ENCODE data around the gene GLB1L2. TPM values are rescaled to one million over a fixed set of nuclear protein-coding genes. Genes with fewer than 3 reads are reported as not detected.

The GLB1L2 gene
- total RNA-seq, 1 experiment from 2014 or later = 3.7 TPM

DNA sequence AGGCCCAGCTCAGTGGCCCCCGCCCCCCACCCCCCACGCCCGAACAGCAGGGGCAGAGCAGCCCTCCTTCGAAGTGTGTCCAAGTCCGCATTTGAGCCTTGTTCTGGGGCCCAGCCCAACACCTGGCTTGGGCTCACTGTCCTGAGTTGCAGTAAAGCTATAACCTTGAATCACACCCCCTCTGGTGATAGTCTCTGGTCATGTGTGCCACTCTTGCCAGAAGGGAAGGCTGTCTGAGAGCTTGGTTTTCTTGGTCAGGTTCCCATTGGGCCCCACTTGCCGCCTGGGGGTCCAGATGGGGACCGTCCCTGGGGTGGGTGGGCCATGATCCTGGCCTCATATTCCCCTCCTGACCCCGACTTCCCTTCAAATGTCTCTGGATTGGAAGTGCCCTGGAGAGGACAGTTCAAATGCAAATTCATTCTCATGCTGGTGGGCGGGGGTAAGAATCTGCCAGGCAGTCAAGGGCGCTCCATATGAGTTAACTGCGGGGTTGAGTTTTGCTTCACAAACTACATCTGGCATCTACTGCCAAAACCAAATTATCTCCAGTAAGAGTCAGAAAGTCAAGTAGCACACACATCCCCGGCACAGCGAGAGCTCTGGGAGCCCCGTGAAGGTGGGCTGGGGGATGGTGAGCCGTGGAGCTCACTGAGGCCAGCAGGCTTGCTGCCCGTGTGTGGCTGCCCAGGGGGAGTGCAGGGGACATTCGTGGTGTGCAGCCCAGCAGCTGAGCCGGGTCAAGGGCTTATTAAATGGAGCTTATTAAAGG is 44.5 kb downstream of the GLB1L2 start:
- Histone ChIP-seq H3K4me3 (ENCODE audit: insufficient read depth, low read depth, low read length) (no peak overlapping the region), H3K27me3 (ENCODE audit: control insufficient read depth, insufficient read depth, low read length) (no peaks in the 10 kb centered on the region), H3K36me3 (replicated peaks; ENCODE audit: control insufficient read depth, insufficient read depth, low read length) (no peaks in the 10 kb centered on the region; the same call in 1 of the 2 replicates)
- peak; percentile 83 for DNase-seq

DNA sequence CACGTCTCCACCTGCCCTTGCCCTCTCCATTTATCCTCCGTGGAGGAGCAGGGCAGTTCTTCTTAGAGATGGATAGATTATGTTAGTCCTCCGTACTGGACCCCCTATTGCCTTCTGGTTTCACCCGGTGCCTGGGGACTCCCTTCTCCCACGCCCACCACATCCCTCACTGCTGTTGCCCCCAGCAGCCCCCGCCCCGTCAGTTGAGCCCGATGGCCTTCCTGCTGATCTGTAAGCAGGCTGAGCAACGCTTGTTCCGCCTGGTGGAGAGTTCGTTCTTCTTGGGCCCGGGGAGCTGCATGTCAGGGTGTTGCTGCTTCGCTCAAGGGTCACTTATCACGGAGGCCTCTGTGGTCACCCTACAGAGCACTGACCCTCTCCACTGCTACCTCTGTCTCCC is 46.1 kb downstream of the GLB1L2 start:
- no peak overlapping the region for H3K4me3 ChIP-seq (ENCODE audit: insufficient read depth, low read depth, low read length)
- H3K27me3 ChIP-seq (ENCODE audit: control insufficient read depth, insufficient read depth, low read length) = no peaks in the 10 kb centered on the region
- no peaks in the 10 kb centered on the region; the same call in none of the 2 replicates for H3K36me3 ChIP-seq (replicated peaks; ENCODE audit: control insufficient read depth, insufficient read depth, low read length)
- DNase-seq = no peak

DNA sequence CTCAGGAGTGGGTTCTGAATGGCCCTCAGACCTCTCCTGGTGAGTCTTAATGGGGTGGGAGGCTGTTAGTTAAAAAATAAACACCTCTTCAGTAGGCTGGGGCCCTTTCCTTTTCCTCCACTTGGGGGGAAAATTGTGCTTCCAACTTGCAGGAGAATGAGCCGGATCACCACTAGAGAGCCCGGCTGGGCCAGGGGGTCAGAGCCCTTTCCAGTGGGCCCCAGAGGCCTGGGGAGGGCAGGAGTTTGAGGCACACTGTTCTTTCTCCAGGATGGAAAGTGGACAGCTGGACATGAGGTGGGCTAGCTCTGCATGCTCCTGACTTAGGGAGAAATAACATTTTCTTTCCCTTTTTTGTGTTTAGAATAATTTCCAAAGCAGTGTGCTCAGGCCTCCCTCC is 47.5 kb downstream of the GLB1L2 start:
- no peak for DNase-seq
- Histone ChIP-seq H3K4me3 (ENCODE audit: insufficient read depth, low read depth, low read length) (no peak overlapping the region), H3K27me3 (ENCODE audit: control insufficient read depth, insufficient read depth, low read length) (no peaks in the 10 kb centered on the region), H3K36me3 (replicated peaks; ENCODE audit: control insufficient read depth, insufficient read depth, low read length) (no peaks in the 10 kb centered on the region; the same call in none of the 2 replicates)

DNA sequence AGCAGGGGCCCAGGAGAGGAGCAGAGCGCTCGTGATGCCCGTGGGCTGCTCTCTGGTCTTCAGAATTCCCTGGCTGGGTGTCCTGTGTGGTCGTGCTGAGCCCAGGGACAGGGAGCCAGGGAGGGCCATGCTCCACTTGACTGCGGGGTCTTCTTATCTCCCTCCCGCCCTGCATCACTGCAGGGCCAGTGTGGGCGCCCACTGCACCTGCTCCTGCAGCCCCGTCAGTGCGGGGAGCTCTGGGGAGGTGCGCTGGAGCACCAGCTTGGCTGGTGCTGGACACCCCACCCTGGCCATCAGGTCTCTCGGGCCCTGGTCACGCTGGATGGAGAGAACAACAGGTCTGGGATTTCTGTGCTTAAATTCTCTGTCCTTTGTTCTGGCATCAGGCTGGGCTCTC is 48.4 kb downstream of the GLB1L2 start:
- no peaks in the 10 kb centered on the region; the same call in none of the 2 replicates for H3K36me3 ChIP-seq (replicated peaks; ENCODE audit: control insufficient read depth, insufficient read depth, low read length)
- no peak overlapping the region for H3K4me3 ChIP-seq (ENCODE audit: insufficient read depth, low read depth, low read length)
- DNase-seq = no peak
- H3K27me3 ChIP-seq (ENCODE audit: control insufficient read depth, insufficient read depth, low read length) = no peaks in the 10 kb centered on the region

DNA sequence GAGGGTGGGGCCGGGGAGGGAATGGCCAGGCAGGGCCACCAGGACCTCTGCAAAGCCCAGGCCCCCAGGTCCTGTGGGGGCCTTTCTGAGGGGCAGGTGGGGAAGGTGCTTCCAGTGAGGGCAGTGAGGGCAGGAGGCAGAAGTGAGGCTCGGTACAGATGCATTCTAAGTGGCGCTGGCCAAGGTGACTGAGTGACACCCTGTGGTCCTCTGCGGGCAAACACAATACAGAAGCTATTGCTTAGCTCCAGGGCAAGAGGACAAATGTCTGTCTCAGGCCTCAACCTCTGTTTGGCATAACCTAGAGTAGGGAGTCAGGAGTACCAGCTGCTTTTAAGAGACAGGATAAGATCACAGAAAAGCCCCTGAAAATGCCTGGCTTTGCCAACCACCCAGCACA is 49.0 kb downstream of the GLB1L2 start:
- no peak for DNase-seq
- Histone ChIP-seq H3K27me3 (ENCODE audit: control insufficient read depth, insufficient read depth, low read length) (no peaks in the 10 kb centered on the region), H3K4me3 (ENCODE audit: insufficient read depth, low read depth, low read length) (no peak overlapping the region), H3K36me3 (replicated peaks; ENCODE audit: control insufficient read depth, insufficient read depth, low read length) (no peaks in the 10 kb centered on the region; the same call in none of the 2 replicates)

DNA sequence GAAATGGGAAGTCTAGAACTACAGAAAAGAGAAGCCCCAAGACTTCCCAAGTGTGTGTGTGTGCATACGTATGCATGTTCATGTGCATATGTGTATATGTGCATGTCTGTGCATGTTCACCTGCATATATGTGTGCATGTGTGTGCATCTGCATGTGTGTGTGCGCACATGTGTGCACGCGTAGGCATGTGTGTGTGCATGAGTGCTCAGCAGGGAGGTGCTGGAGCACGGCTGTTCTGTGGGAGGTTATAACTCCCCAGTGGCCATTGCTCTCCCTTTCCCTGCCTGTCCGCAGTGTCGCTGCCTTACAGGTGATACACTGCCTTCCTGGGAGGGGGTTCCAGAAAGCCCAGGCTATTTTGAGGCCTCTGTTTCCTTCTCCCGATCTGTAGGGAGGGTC is 50.5 kb downstream of the GLB1L2 start:
- DNase-seq = no peak
- Histone ChIP-seq H3K27me3 (ENCODE audit: control insufficient read depth, insufficient read depth, low read length) (no peaks in the 10 kb centered on the region), H3K36me3 (replicated peaks; ENCODE audit: control insufficient read depth, insufficient read depth, low read length) (no peaks in the 10 kb centered on the region; the same call in none of the 2 replicates), H3K4me3 (ENCODE audit: insufficient read depth, low read depth, low read length) (no peak overlapping the region)

DNA sequence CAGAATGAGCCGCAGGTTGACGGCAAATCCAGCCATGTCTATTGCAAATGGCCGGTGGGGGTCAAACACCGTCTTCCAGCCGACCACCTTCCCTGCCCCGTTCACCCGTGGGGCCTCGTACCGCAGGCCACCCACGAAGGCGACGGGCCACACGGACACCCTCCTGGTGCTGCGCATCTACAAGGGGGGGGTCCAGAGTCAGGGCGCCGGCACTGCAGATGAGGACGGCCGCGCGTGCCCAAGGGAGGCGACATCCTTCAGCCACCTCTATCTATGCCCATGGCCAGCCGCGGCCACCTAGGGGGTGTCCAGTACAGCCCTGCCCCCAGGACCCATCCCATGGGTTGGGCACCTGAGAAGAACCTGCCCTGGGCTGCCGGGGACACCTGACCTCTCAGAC is 51.0 kb downstream of the GLB1L2 start:
- DNase-seq = no peak
- Histone ChIP-seq H3K27me3 (ENCODE audit: control insufficient read depth, insufficient read depth, low read length) (no peaks in the 10 kb centered on the region), H3K36me3 (replicated peaks; ENCODE audit: control insufficient read depth, insufficient read depth, low read length) (no peaks in the 10 kb centered on the region; the same call in none of the 2 replicates), H3K4me3 (ENCODE audit: insufficient read depth, low read depth, low read length) (no peak overlapping the region)

DNA sequence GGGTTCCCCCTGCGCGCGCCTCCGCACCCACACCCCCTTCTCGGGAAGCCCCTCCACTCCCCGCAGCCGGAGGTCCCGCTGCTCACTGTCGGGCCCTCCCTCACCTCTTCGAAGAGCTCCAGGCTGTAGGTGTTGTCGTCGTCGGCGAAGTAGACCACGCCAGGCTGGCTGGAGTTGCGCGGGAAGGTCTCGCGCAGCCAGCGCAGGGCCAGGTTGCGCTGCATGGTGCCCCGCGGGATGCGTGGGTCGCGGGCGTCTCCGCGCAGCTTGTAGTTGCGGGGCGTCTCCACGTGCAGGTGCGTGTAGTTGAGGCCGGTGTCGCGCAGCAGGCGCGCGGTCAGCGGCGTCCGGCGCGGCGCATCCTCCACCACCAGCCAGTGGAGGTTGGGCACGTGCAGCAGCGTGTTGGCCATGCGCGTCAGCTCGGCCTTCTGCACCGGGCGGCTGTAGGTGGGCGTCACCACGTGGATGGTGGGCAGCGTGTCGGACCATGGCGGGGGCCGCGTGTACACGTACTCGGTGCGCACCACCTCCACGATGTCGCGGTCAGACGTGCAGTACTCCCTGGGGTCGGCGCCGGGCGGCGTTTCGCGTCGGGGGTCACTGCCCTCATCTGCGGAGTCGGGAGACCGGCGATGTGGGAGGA is 51.9 kb downstream of the GLB1L2 start:
- Histone ChIP-seq H3K27me3 (ENCODE audit: control insufficient read depth, insufficient read depth, low read length) (no peaks in the 10 kb centered on the region), H3K36me3 (replicated peaks; ENCODE audit: control insufficient read depth, insufficient read depth, low read length) (no peaks in the 10 kb centered on the region; the same call in none of the 2 replicates), H3K4me3 (ENCODE audit: insufficient read depth, low read depth, low read length) (no peak overlapping the region)
- no peak for DNase-seq

DNA sequence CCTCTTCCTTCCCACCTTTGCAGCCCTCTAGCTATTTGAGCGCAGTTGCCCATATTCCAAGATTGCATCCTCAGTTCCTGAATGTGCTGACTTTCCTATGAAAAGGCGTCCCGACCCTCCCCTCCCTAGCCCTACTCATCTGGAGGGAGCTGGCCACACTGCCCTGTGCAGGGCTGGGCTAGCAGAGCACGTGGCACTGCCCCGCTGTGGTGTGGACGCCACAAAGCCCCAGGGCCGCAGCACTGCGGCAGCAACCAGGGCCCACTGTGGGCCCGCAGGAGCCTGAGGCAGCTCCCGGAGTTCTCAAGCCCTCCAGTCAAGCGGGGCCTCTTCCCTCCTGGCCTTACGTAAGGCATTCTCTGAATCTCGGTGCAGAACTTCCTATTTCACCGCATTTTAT is 52.6 kb downstream of the GLB1L2 start:
- Histone ChIP-seq H3K27me3 (ENCODE audit: control insufficient read depth, insufficient read depth, low read length) (no peaks in the 10 kb centered on the region), H3K36me3 (replicated peaks; ENCODE audit: control insufficient read depth, insufficient read depth, low read length) (no peaks in the 10 kb centered on the region; the same call in none of the 2 replicates), H3K4me3 (ENCODE audit: insufficient read depth, low read depth, low read length) (no peak overlapping the region)
- DNase-seq = no peak

DNA sequence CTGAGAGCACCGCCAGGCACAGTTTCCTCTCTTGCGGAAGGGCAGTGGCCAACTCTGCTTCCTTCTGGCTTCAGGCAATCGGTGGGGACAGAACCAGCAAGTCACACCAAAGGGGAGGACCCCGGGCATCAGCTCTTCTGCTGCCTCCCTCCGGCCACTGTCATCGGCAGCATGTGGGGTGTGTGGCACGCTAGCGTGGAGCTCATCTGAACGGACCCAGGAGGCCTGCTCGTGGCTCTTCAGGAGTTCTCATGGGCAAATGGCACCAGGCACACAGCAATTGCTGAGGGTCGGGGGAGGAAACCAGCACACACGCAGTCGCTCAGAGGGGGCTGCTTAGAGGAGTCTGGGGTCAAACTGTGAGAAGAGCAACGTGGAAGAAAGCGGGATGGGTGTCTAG is 53.4 kb downstream of the GLB1L2 start:
- Histone ChIP-seq H3K27me3 (ENCODE audit: control insufficient read depth, insufficient read depth, low read length) (no peaks in the 10 kb centered on the region), H3K36me3 (replicated peaks; ENCODE audit: control insufficient read depth, insufficient read depth, low read length) (no peaks in the 10 kb centered on the region; the same call in none of the 2 replicates), H3K4me3 (ENCODE audit: insufficient read depth, low read depth, low read length) (no peak overlapping the region)
- no peak for DNase-seq

DNA sequence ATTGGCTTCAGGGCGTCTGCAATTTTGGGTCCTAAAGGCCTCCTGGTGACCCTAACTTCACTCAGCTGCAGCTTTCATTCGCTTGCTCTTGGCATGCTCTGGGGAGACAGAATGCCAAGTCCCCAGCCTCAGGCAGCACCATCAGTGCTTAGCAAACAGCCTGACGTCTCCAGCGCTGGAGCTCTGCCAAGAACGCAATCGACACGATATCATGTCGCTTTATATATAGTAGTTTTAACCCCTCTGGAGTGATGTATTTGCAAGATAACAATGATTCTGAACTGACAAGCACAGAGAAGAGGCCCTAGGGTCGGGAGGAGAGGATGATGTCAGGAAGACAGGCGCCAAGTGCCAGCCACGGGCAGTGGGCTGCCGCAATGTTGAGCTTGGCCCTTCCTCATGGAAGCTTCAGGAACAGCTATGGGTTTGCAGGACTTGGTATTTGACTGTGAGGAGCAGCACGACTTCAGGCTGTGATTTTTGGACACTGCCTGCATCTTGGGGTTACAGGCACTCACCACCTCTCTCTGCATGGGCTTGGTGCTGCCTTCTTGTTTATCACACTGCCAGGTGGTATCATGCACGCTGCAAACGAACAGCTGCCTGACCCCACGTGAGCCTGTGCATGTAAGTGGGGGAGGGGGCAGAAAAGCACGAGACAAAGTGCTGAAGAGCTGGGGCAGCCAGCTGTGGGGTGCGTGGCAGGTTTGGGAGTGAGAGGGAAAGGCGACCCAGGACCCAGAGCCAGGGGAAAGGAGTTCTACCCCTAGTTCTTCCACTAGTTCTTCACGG is 54.2 kb downstream of the GLB1L2 start:
- no peaks in the 10 kb centered on the region for H3K27me3 ChIP-seq (ENCODE audit: control insufficient read depth, insufficient read depth, low read length)
- H3K4me3 ChIP-seq (ENCODE audit: insufficient read depth, low read depth, low read length) = no peak overlapping the region
- no peaks in the 10 kb centered on the region; the same call in none of the 2 replicates for H3K36me3 ChIP-seq (replicated peaks; ENCODE audit: control insufficient read depth, insufficient read depth, low read length)
- DNase-seq = no peak

DNA sequence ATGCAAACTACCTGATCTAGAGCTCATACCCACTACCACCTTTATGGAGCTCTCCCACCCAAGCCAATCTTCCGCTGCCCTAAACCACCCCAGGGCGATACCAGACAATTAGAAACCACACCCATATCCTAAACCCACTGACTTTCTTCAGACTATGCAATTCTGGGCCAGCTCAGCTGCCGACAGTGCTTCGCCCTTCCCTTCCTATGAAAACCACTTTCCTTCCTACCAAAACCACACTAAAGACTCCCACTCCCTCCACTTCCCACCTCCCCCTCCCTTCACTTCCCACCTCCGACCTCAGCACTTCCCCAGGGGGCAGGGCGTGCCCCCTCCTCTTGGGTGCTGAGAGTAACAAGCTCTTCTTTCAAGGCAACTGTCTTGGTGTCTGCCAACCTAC is 55.2 kb downstream of the GLB1L2 start:
- H3K27me3 ChIP-seq (ENCODE audit: control insufficient read depth, insufficient read depth, low read length) = no peaks in the 10 kb centered on the region
- no peaks in the 10 kb centered on the region; the same call in 1 of the 2 replicates for H3K36me3 ChIP-seq (replicated peaks; ENCODE audit: control insufficient read depth, insufficient read depth, low read length)
- DNase-seq = no peak
- H3K4me3 ChIP-seq (ENCODE audit: insufficient read depth, low read depth, low read length) = no peak overlapping the region

DNA sequence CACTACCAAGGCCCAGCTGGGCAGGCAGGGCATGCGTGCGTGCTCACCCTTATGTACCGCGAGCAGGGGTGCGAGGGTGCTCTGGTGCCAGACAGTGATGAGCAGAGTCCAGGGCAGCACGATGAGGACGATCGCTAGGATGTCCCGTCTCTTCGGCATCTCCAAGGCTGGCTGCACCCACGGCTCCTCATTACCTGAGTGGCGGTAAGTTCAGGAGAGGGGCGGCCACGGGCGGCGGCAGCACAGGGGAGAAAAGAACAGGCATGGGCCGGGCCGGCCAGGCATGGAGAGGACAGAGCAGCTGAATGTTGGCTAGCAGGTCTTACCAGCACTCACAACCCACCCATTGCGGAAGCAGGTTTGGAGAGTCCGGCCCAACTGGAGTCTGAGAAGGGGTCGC is 55.7 kb downstream of the GLB1L2 start:
- DNase-seq = no peak
- no peaks in the 10 kb centered on the region for H3K27me3 ChIP-seq (ENCODE audit: control insufficient read depth, insufficient read depth, low read length)
- H3K36me3 ChIP-seq (replicated peaks; ENCODE audit: control insufficient read depth, insufficient read depth, low read length) = no peaks in the 10 kb centered on the region; the same call in 1 of the 2 replicates
- no peak overlapping the region for H3K4me3 ChIP-seq (ENCODE audit: insufficient read depth, low read depth, low read length)

DNA sequence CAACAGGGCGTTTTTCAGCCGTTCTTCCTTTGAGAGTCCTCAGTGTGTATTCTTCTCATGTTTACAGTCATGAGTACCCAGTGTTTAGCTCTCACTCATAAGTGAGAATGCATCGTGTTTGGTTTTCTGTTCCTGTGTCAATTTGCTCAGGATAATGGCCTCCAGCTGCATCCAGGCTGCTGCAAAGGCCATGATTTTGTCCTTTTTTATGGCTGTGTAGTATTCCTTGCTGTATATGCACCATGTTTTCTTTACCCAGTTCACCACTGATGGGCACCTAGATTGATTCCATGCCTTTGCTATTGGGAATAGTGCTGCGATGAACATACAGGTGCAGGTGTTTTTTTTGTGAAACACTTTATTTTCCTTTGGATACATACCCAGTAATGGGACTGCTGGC is 56.8 kb downstream of the GLB1L2 start:
- H3K36me3 ChIP-seq (replicated peaks; ENCODE audit: control insufficient read depth, insufficient read depth, low read length) = no peaks in the 10 kb centered on the region; the same call in 1 of the 2 replicates
- H3K4me3 ChIP-seq (ENCODE audit: insufficient read depth, low read depth, low read length) = no peak overlapping the region
- no peaks in the 10 kb centered on the region for H3K27me3 ChIP-seq (ENCODE audit: control insufficient read depth, insufficient read depth, low read length)
- DNase-seq = no peak
